MCF 10A (cell line): ENCODE measurements around the gene KCNAB2. TPM values are rescaled to one million over a fixed set of nuclear protein-coding genes. Genes with fewer than 3 reads are reported as not detected.
A peak's percentile ranks its signal among the peaks of the same experiment; 100 is the strongest.

ENCODE experiments used
- BruUV-seq: library from RNA; stranded (reverse); fragments of 400-500 nt; replicated peaks from 2 replicates; lab custom pipeline; 2021; lab: Mats Ljungman, UMichigan
- CTCF ChIA-PET: fragments of 300-600 bp; sonication (Branson Sonifier 250); formaldehyde crosslinking; extraction: SDS; loops from one replicate; lab custom pipeline; 2021; ENCODE audit warnings: antibody characterized with exemption, inconsistent platforms; lab: Yijun Ruan, JAX
- POLR2A ChIA-PET: fragments of 300-600, 350-650 bp; sonication (Branson Sonifier 250); formaldehyde crosslinking; extraction: SDS; loops from one replicate; lab custom pipeline; 2020; ENCODE audit warnings: antibody characterized with exemption, inconsistent platforms; lab: Yijun Ruan, JAX
- DNase-seq: peaks from one replicate; pipeline ENCODE4 v3.0.0-alpha.2; 2018; ENCODE audit not compliant: unreplicated experiment
- H3K27ac Mint-ChIP-seq: one replicate; pipeline ENCODE4 v1.8.0; 2022; ENCODE audit warnings: mild to moderate bottlenecking, low read depth, mixed read lengths; ENCODE audit not compliant: unreplicated experiment
- H3K27me3 Mint-ChIP-seq: one replicate; pipeline ENCODE4 v1.8.0; 2022; ENCODE audit warnings: mixed read lengths; ENCODE audit not compliant: insufficient read depth, unreplicated experiment
- H3K36me3 Mint-ChIP-seq: one replicate; pipeline ENCODE4 v1.8.0; 2022; ENCODE audit warnings: mild to moderate bottlenecking, moderate library complexity, mixed read lengths; ENCODE audit not compliant: insufficient read depth, unreplicated experiment
- H3K4me1 Mint-ChIP-seq: one replicate; pipeline ENCODE4 v1.8.0; 2022; ENCODE audit warnings: mixed read lengths; ENCODE audit not compliant: insufficient read depth, unreplicated experiment
- H3K4me3 Mint-ChIP-seq: one replicate; pipeline ENCODE4 v1.8.0; 2022; ENCODE audit warnings: mild to moderate bottlenecking, moderate library complexity, mixed read lengths; ENCODE audit not compliant: unreplicated experiment
- H3K9me3 Mint-ChIP-seq: one replicate; pipeline ENCODE4 v1.8.0; 2022; ENCODE audit warnings: mixed read lengths; ENCODE audit not compliant: unreplicated experiment
- CTCF ChIP-seq: fragments of 200-600 bp; IDR thresholded peaks from one replicate; pipeline ENCODE4 v1.8.0; 2022; ENCODE audit warnings: antibody characterized with exemption, mild to moderate bottlenecking; ENCODE audit not compliant: unreplicated experiment
- intact Hi-C: fragments of 100-400 bp; cut with micrococcal nuclease; formaldehyde crosslinking; loops from 2 replicates; pipeline ENCODE4 v1.14.1; 2022
- total RNA-seq: library from RNA; stranded (reverse); gene quantifications from 2 replicates; pipeline ENCODE4 v1.2.3, GENCODE V29; 2022

The KCNAB2 gene
- total RNA-seq, 1 experiment from 2014 or later: 11.8 TPM

- no peak for DNase-seq
- intact Hi-C loops: no loop called here
- Mint-ChIP-seq H3K9me3 (no peaks in the 10 kb centered on the region), H3K36me3 (no peaks in the 10 kb centered on the region), H3K4me3 (no peak overlapping the region), H3K27ac (no peak overlapping the region), H3K4me1 (no peaks in the 10 kb centered on the region), H3K27me3 (no peaks in the 10 kb centered on the region)
- ChIA-PET POLR2A (no interaction called here), CTCF (interaction anchor here (0.7 to 0.9 kb wide), 2 partner anchors 117 to 265 kb away, joined by 3 read pairs; no protein-coding TSS in a partner anchor)
- TF ChIP-seq CTCF: no peak
- BruUV-seq: no TSS peak
These were observed 25.5 kb downstream of the KCNAB2 start for GRCh38 chr1:6071219-6071618.

GRCh38 chr1:6072774-6073479, 27.2 kb downstream of the KCNAB2 start:
- no TSS peak for BruUV-seq
- CTCF ChIA-PET: interaction anchor here (0.6 to 0.9 kb wide), 2 partner anchors 42 to 585 kb away, joined by 3 to 5 read pairs; no protein-coding TSS in a partner anchor
- DNase-seq: no peak
- no peak for TF ChIP-seq CTCF
- Mint-ChIP-seq H3K27me3 (no peaks in the 10 kb centered on the region), H3K9me3 (no peaks in the 10 kb centered on the region), H3K27ac (no peak overlapping the region), H3K4me3 (no peak overlapping the region), H3K4me1 (no peaks in the 10 kb centered on the region), H3K36me3 (no peaks in the 10 kb centered on the region)
- intact Hi-C loops: no loop called here
- POLR2A ChIA-PET: no interaction called here

- Mint-ChIP-seq H3K9me3 (no peaks in the 10 kb centered on the region), H3K27me3 (no peaks in the 10 kb centered on the region), H3K4me3 (no peak overlapping the region), H3K27ac (no peak overlapping the region), H3K36me3 (no peaks in the 10 kb centered on the region), H3K4me1 (no peaks in the 10 kb centered on the region)
- POLR2A ChIA-PET: interaction anchor here (0.6 to 1.6 kb wide), 4 partner anchors 13 to 125 kb away, joined by 3 to 4 read pairs (median 3); partner anchors contain the start of gene RPL22
- no peak for DNase-seq
- BruUV-seq: no TSS peak
- intact Hi-C loops: no loop called here
- TF ChIP-seq CTCF: no peak
- CTCF ChIA-PET: interaction anchor here (0.9 to 1.3 kb wide), 3 partner anchors 20 to 142 kb away, joined by 5 to 6 read pairs (median 5); no protein-coding TSS in a partner anchor
These were observed 27.9 kb downstream of the KCNAB2 start for GRCh38 chr1:6073480-6074053.

- CTCF ChIA-PET: interaction anchor here (0.6 to 1.3 kb wide), 5 partner anchors 8 to 141 kb away, joined by 3 to 6 read pairs (median 5); no protein-coding TSS in a partner anchor
- TF ChIP-seq CTCF: no peak
- BruUV-seq: no TSS peak
- POLR2A ChIA-PET: interaction anchor here (0.6 to 1.6 kb wide), 8 partner anchors 9 to 125 kb away, joined by 3 to 5 read pairs (median 3); partner anchors contain the start of gene RPL22
- DNase-seq: peak; percentile 31
- no peak overlapping the region for H3K4me3 Mint-ChIP-seq
- H3K9me3 Mint-ChIP-seq: no peaks in the 10 kb centered on the region
- no peaks in the 10 kb centered on the region for H3K36me3 Mint-ChIP-seq
- H3K27me3 Mint-ChIP-seq: no peaks in the 10 kb centered on the region
- peak overlapping the region; percentile 12 for H3K27ac Mint-ChIP-seq
- no peaks in the 10 kb centered on the region for H3K4me1 Mint-ChIP-seq
- intact Hi-C loops: no loop called here
These were observed 28.7 kb downstream of the KCNAB2 start for GRCh38 chr1:6074192-6074901.
